ENCODE measurements around the gene DCX. TPM values are rescaled to one million over a fixed set of nuclear protein-coding genes. Genes with fewer than 3 reads are reported as not detected.

Gene DCX
- total RNA-seq, 1 experiment from 2014 or later = not detected

- no TSS peak for BruUV-seq (replicated peaks)
- TF ChIP-seq, protein P1, sequence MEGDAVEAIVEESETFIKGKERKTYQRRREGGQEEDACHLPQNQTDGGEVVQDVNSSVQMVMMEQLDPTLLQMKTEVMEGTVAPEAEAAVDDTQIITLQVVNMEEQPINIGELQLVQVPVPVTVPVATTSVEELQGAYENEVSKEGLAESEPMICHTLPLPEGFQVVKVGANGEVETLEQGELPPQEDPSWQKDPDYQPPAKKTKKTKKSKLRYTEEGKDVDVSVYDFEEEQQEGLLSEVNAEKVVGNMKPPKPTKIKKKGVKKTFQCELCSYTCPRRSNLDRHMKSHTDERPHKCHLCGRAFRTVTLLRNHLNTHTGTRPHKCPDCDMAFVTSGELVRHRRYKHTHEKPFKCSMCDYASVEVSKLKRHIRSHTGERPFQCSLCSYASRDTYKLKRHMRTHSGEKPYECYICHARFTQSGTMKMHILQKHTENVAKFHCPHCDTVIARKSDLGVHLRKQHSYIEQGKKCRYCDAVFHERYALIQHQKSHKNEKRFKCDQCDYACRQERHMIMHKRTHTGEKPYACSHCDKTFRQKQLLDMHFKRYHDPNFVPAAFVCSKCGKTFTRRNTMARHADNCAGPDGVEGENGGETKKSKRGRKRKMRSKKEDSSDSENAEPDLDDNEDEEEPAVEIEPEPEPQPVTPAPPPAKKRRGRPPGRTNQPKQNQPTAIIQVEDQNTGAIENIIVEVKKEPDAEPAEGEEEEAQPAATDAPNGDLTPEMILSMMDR (IDR thresholded peaks at IDR 0.05; ENCODE audit: unreplicated experiment) = no peak
- H3K27me3 Mint-ChIP-seq (ENCODE audit: insufficient read depth, unreplicated experiment) = peaks cover 25% of the 10 kb centered on the region
- ChIA-PET CTCF (no interaction called here), POLR2A (no interaction called here)
- intact Hi-C loops (cut with micrococcal nuclease) = no loop called here
- H3K27ac Mint-ChIP-seq (ENCODE audit: low read depth, unreplicated experiment) = no peak overlapping the region
- H3K9me3 Mint-ChIP-seq (ENCODE audit: unreplicated experiment) = no peaks in the 10 kb centered on the region
- no peak overlapping the region for H3K4me3 Mint-ChIP-seq (ENCODE audit: unreplicated experiment)
- no peaks in the 10 kb centered on the region for H3K4me1 Mint-ChIP-seq (ENCODE audit: insufficient read depth, unreplicated experiment)
- no peak for DNase-seq (ENCODE audit: unreplicated experiment)
- H3K36me3 Mint-ChIP-seq (ENCODE audit: insufficient read depth, unreplicated experiment) = no peaks in the 10 kb centered on the region
Observed at GRCh38 chrX:111407948-111408347, 4.0 kb downstream of the DCX start.

DNA sequence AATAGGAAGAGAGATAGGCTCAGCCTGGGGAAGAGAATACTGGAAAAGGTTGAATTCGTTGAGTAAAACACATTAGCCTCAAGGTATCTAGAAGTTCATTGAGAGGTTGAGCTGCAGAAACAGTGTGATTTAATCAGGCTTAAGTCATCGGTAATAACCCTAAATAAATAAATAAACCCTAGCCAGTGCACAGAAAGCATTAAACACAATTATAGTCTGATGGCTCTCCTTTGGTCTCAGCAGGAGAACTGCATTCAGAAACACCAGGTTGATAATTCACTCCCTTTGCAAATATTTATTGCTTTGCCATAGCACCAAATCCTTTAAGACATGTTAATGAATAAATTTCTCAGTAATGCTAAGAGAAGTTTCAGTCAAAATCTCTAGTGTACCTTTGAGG lies 9.6 kb downstream of the DCX start:
- H3K9me3 Mint-ChIP-seq (ENCODE audit: unreplicated experiment) = no peaks in the 10 kb centered on the region
- ChIA-PET POLR2A (no interaction called here), CTCF (no interaction called here)
- H3K4me3 Mint-ChIP-seq (ENCODE audit: unreplicated experiment) = no peak overlapping the region
- no TSS peak for BruUV-seq (replicated peaks)
- no peak for DNase-seq (ENCODE audit: unreplicated experiment)
- H3K27ac Mint-ChIP-seq (ENCODE audit: low read depth, unreplicated experiment) = no peak overlapping the region
- no peaks in the 10 kb centered on the region for H3K4me1 Mint-ChIP-seq (ENCODE audit: insufficient read depth, unreplicated experiment)
- TF ChIP-seq, protein P1 (IDR thresholded peaks at IDR 0.05; ENCODE audit: unreplicated experiment) = no peak
- intact Hi-C loops (cut with micrococcal nuclease) = no loop called here
- H3K27me3 Mint-ChIP-seq (ENCODE audit: insufficient read depth, unreplicated experiment) = peaks cover 59% of the 10 kb centered on the region
- H3K36me3 Mint-ChIP-seq (ENCODE audit: insufficient read depth, unreplicated experiment) = no peaks in the 10 kb centered on the region

GRCh38 chrX:111395149-111395548 lies 16.8 kb downstream of the DCX start:
- no TSS peak for BruUV-seq (replicated peaks)
- Mint-ChIP-seq H3K27ac (ENCODE audit: low read depth, unreplicated experiment) (no peak overlapping the region), H3K4me1 (ENCODE audit: insufficient read depth, unreplicated experiment) (no peaks in the 10 kb centered on the region), H3K36me3 (ENCODE audit: insufficient read depth, unreplicated experiment) (no peaks in the 10 kb centered on the region), H3K9me3 (ENCODE audit: unreplicated experiment) (no peaks in the 10 kb centered on the region), H3K4me3 (ENCODE audit: unreplicated experiment) (no peak overlapping the region), H3K27me3 (ENCODE audit: insufficient read depth, unreplicated experiment) (peaks cover 65% of the 10 kb centered on the region)
- intact Hi-C loops (cut with micrococcal nuclease) = no loop called here
- no peak for DNase-seq (ENCODE audit: unreplicated experiment)
- TF ChIP-seq, protein P1 (IDR thresholded peaks at IDR 0.05; ENCODE audit: unreplicated experiment) = no peak
- ChIA-PET POLR2A (no interaction called here), CTCF (no interaction called here)

DNA sequence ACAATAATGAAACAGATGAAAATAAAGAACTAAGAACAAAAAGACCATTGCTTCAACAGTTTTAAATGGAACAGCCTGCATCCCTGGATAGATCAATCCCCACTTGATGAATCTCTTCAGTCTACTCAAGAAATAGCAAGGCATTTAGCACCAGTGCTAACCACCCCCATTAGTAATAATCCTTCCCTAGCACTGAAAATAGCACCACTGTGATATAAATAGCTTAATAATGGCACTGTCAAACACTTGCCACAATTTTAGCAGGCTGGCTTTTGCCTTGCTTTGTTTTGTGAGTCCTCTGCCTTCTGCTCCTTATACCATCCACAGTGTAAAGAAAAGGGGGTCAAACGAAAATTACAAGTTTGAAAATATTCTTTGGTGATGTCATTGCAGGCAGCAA lies 17.4 kb downstream of the DCX start:
- no peak for DNase-seq (ENCODE audit: unreplicated experiment)
- no TSS peak for BruUV-seq (replicated peaks)
- peaks cover 65% of the 10 kb centered on the region for H3K27me3 Mint-ChIP-seq (ENCODE audit: insufficient read depth, unreplicated experiment)
- ChIA-PET CTCF (no interaction called here), POLR2A (no interaction called here)
- H3K4me1 Mint-ChIP-seq (ENCODE audit: insufficient read depth, unreplicated experiment) = no peaks in the 10 kb centered on the region
- TF ChIP-seq, protein P1 (IDR thresholded peaks at IDR 0.05; ENCODE audit: unreplicated experiment) = no peak
- no peak overlapping the region for H3K27ac Mint-ChIP-seq (ENCODE audit: low read depth, unreplicated experiment)
- intact Hi-C loops (cut with micrococcal nuclease) = no loop called here
- H3K4me3 Mint-ChIP-seq (ENCODE audit: unreplicated experiment) = no peak overlapping the region
- H3K36me3 Mint-ChIP-seq (ENCODE audit: insufficient read depth, unreplicated experiment) = no peaks in the 10 kb centered on the region
- no peaks in the 10 kb centered on the region for H3K9me3 Mint-ChIP-seq (ENCODE audit: unreplicated experiment)
